Activated CD4-positive, CD25-positive, alpha-beta regulatory T cell treated with anti-CD3 and anti-CD28 coated beads, Interleukin-2, amount 50 U/mL, for 24 hours (primary cell): ENCODE data around the gene CTDNEP1.

ENCODE experiments used
- ATAC-seq, 2 donors: fragments of 150-1000 bp; cut with Tn5 transposase; one replicate each; pipeline ENCODE4 v1.10.0; 2021; ENCODE audit warnings: mild to moderate bottlenecking in 1 of 2, moderate library complexity in 1 of 2

Gene CTDNEP1

GRCh38 chr17:7214300-7215135, 37.0 kb downstream of the CTDNEP1 start:
- peak; percentile 78 to 81 for ATAC-seq

- ATAC-seq, result no peak
Observed at GRCh38 chr17:7213895-7214299, 37.6 kb downstream of the CTDNEP1 start.

GRCh38 chr17:7211491-7212273, 39.9 kb downstream of the CTDNEP1 start:
- no peak for ATAC-seq

GRCh38 chr17:7208754-7209460, 42.6 kb downstream of the CTDNEP1 start:
- ATAC-seq, result no peak

DNA sequence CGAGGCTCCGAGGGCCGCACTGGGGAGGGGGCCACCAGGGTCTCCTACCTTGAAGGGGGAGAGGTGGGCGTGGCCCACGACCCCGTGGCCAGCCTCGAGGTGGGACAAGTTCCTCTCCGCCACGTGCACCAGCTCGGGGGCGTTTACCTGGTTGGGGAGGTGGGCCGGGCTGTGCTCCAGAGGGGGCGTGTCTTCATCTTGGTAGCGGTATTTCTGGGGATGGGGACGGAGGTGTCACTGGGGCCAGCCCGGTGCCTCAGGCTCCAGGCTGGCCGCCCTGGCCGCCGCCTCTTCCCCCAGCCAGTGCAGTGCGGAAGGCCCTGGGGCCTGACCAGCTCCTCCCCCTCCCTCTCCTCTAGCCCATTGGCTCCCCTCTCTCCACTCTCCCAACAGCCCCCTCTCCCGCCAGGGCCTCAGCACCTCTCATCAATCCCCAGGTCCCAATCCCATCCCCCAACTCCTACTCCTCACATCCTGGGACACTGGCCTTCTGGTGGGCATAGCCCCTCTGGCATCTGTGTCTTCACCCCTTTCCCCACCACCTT, 43.4 kb downstream of the CTDNEP1 start:
- no peak for ATAC-seq

DNA sequence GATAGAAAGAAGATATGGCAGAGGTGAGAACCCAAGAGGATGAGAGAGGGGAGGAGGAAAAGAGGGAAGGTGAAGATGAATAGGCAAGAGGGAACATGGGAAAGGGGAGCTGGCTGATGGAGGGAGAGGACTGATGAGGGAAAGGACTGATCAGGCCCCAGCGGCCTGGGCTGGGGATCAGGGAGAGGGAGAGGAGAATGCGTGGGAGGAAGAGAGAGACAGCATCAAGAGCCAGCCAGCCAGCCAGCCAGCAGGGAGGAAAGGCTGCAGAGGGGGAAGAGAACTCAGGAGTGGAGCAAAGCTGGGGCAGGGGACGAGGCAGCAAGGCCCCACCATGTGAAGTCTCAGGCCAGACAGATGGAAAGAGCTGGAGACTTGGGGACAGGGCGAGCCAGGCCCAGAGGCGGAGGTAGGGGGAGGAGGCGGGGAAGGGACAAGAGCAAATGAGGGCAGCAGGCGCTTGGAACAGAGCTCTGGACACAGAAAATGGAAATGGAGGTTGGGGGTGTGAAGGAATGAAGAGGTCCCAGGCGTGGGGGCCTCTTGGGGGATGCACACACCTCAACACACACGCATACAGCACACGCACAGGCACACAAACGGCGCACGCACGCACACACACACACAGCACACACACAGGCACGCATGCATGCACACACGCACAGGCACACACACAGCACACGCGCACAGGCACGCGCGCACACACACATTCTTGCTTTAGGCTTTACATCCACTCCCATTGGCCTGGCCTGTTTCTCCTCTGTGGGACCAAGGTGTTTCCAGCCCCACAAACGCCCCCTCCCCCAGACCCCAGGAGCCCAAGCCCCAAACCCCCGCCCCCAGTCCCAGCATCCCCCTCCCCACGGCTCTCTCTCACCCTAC, 44.2 kb downstream of the CTDNEP1 start:
- ATAC-seq, result no peak

DNA sequence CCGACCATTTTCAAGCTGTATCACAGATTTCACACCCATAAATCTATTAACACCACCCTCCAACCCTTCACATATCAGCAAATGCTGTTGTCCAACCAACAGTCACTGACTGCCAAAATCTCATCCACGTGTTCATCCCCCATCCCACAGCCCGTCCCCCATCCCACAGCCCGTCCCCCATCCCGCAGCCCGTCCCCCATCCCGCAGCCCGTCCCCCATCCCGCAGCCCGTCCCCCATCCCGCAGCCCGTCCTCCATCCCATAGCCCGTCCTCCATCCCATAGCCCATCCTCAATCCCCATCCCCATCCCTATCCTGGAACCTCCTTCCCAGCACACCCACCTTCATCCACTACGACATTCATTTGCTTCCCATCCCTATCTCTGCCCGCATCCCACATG, 46.0 kb downstream of the CTDNEP1 start:
- ATAC-seq, result no peak

GRCh38 chr17:7204828-7205461, 46.6 kb downstream of the CTDNEP1 start:
- peak; percentile 88 to 90 for ATAC-seq

- ATAC-seq, result no peak
Observed at GRCh38 chr17:7204336-7204735, 47.2 kb downstream of the CTDNEP1 start.

GRCh38 chr17:7203391-7203790, 48.1 kb downstream of the CTDNEP1 start:
- ATAC-seq, result no peak

- no peak for ATAC-seq
Observed at GRCh38 chr17:7196651-7197401, 54.7 kb downstream of the CTDNEP1 start.

- ATAC-seq, result no peak
Observed at GRCh38 chr17:7195971-7196370, 55.6 kb downstream of the CTDNEP1 start.
